Activated T-helper 1 cell treated with anti-CD3 and anti-CD28 coated beads, Interleukin-12 subunit alpha, Interleukin-12 subunit beta, Interleukin-2, Interleukin-4 antibody, amounts not matched to agents 30 ng/mL and 10 ng/mL and 1 ng/mL, durations not matched to agents 14 hours and 24 hours and 36 hours (primary cell): ENCODE measurements around the gene PPRC1. TPM values are rescaled to one million over a fixed set of nuclear protein-coding genes. Genes with fewer than 3 reads are reported as not detected.
"Not testable (repeated sequence)": the region's sequence is repeated elsewhere in the genome, so short reads cannot be mapped to it uniquely, and the experiment has no call there.

Source experiments
- DNase-seq: peaks from one replicate; pipeline ENCODE4 v3.0.0; 2021; ENCODE audit warnings: low spot score
- H3K27ac Mint-ChIP-seq: one replicate; pipeline ENCODE4 v1.8.0; 2021; ENCODE audit warnings: mild to moderate bottlenecking, mixed read lengths
- H3K27me3 Mint-ChIP-seq: one replicate; pipeline ENCODE4 v1.8.0; 2022; ENCODE audit warnings: mild to moderate bottlenecking, moderate library complexity, mixed read lengths; ENCODE audit not compliant: insufficient read depth
- H3K36me3 Mint-ChIP-seq: one replicate; pipeline ENCODE4 v1.8.0; 2021; ENCODE audit warnings: low read depth, mixed read lengths
- H3K4me1 Mint-ChIP-seq: one replicate; pipeline ENCODE4 v1.8.0; 2021; ENCODE audit warnings: low read depth, mixed read lengths
- H3K4me3 Mint-ChIP-seq: one replicate; pipeline ENCODE4 v1.8.0; 2021; ENCODE audit warnings: mild to moderate bottlenecking, moderate library complexity, mixed read lengths
- H3K9me3 Mint-ChIP-seq: one replicate; pipeline ENCODE4 v1.8.0; 2021; ENCODE audit warnings: mixed read lengths
- intact Hi-C: fragments of 100-400 bp; cut with micrococcal nuclease; formaldehyde crosslinking; loops from one replicate; pipeline ENCODE4 v1.15.1; 2024
- total RNA-seq: library from RNA; stranded (reverse); gene quantifications from 2 replicates; pipeline ENCODE4 v1.2.3, GENCODE V29; 2022

The PPRC1 gene
- total RNA-seq, 1 donor from 2014 or later = 115 TPM

DNA sequence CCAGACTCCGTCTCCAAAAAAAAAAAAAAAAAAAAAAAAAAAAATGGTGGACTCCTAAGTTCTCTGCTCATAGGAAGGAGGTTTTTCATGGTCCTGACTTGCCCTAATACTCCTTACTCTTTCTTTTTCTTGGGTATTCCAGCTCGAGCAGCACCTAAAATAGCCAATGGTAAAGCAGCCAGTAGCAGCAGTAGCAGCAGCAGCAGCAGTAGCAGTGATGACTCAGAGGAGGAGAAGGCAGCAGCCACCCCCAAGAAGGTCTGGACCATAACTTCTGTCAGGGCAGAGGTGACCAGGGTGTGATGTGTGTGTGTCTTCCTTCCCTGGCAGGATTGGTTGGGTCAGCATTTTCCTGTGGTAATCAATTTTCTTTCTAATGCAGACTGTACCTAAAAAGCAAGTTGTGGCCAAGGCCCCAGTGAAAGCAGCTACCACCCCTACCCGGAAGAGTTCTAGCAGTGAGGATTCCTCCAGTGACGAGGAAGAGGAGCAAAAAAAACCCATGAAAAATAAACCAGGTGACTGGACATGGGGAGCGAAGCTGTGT is 26.3 kb downstream of the PPRC1 start:
- H3K9me3 Mint-ChIP-seq = no peaks in the 10 kb centered on the region
- peaks cover 69% of the 10 kb centered on the region for H3K36me3 Mint-ChIP-seq
- H3K4me1 Mint-ChIP-seq = peaks cover 15% of the 10 kb centered on the region
- H3K4me3 Mint-ChIP-seq = no peak overlapping the region
- H3K27ac Mint-ChIP-seq = no peak overlapping the region
- DNase-seq = no peak
- intact Hi-C loops = no loop called here
- H3K27me3 Mint-ChIP-seq = no peaks in the 10 kb centered on the region

DNA sequence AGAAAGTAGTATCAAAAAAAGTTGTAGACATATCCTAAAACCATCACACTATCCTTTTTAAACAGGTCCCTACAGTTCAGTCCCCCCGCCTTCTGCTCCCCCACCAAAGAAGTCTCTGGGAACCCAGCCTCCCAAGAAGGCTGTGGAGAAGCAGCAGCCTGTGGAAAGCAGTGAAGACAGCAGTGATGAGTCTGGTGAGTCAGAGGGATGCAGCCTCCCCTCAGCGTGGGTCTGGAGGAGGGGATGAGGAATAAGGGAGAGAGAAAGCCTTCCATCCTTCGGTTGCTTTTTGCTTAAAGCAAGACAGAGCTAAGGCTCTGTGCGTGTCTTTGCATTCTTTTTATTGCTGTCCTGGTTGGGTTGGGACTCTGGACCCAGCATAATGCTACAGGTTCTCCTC is 27.0 kb downstream of the PPRC1 start:
- intact Hi-C loops = no loop called here
- no peaks in the 10 kb centered on the region for H3K9me3 Mint-ChIP-seq
- no peak overlapping the region for H3K4me3 Mint-ChIP-seq
- peaks cover 15% of the 10 kb centered on the region for H3K4me1 Mint-ChIP-seq
- H3K27me3 Mint-ChIP-seq = no peaks in the 10 kb centered on the region
- no peak for DNase-seq
- peaks cover 69% of the 10 kb centered on the region for H3K36me3 Mint-ChIP-seq
- no peak overlapping the region for H3K27ac Mint-ChIP-seq

GRCh38 chr10:102163342-102163989 is 30.6 kb downstream of the PPRC1 start:
- peaks cover 8% of the 10 kb centered on the region for H3K4me1 Mint-ChIP-seq
- H3K9me3 Mint-ChIP-seq = no peaks in the 10 kb centered on the region
- no peak for DNase-seq
- peaks cover 50% of the 10 kb centered on the region for H3K36me3 Mint-ChIP-seq
- no peaks in the 10 kb centered on the region for H3K27me3 Mint-ChIP-seq
- intact Hi-C loops = no loop called here
- no peak overlapping the region for H3K27ac Mint-ChIP-seq
- no peak overlapping the region for H3K4me3 Mint-ChIP-seq

- Mint-ChIP-seq H3K9me3 (no peaks in the 10 kb centered on the region), H3K4me1 (peaks cover 10% of the 10 kb centered on the region), H3K27ac (no peak overlapping the region), H3K36me3 (peaks cover 16% of the 10 kb centered on the region), H3K4me3 (no peak overlapping the region), H3K27me3 (no peaks in the 10 kb centered on the region)
- no peak for DNase-seq
- intact Hi-C loops = loop anchor here (5.0 kb wide), 1 partner anchor 334 kb away; the partner anchor contains the start of genes ACTR1A and SUFU
Measured at GRCh38 chr10:102167861-102168260, 35.0 kb downstream of the PPRC1 start.

- peaks cover 7% of the 10 kb centered on the region for H3K4me1 Mint-ChIP-seq
- intact Hi-C loops = no loop called here
- no peak for DNase-seq
- H3K27me3 Mint-ChIP-seq = no peaks in the 10 kb centered on the region
- H3K27ac Mint-ChIP-seq = no peak overlapping the region
- peak overlapping the region; percentile 51 for H3K4me3 Mint-ChIP-seq
- H3K9me3 Mint-ChIP-seq = no peaks in the 10 kb centered on the region
- peaks cover under 1% of the 10 kb centered on the region for H3K36me3 Mint-ChIP-seq
Measured at GRCh38 chr10:102170602-102171001, 37.8 kb downstream of the PPRC1 start.

- peaks cover 5% of the 10 kb centered on the region for H3K27me3 Mint-ChIP-seq
- H3K4me1 Mint-ChIP-seq = peaks cover 6% of the 10 kb centered on the region
- intact Hi-C loops = no loop called here
- H3K9me3 Mint-ChIP-seq = no peaks in the 10 kb centered on the region
- H3K27ac Mint-ChIP-seq = no peak overlapping the region
- DNase-seq = no peak
- no peaks in the 10 kb centered on the region for H3K36me3 Mint-ChIP-seq
- no peak overlapping the region for H3K4me3 Mint-ChIP-seq
Measured at GRCh38 chr10:102172288-102172687, 39.4 kb downstream of the PPRC1 start.

DNA sequence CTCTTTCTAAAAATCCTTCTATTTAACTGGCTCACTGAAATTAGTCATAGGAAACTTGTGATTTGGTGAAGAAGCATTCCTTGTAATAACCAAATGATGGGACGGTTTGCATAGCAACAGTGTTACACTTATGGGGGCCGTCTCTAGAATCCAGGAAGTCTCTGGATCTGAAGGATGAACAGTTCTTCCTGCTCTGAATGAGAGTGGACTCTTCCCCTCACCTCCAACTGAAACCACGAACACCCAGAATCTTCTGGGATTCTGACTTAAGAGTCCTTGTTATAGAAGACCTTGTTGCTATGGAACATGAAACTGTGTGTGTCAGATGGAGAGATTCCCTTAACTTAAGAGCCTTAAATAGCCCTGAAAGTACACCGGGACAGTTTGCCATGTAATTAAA is 42.6 kb downstream of the PPRC1 start:
- Mint-ChIP-seq H3K36me3 (no peaks in the 10 kb centered on the region), H3K9me3 (no peaks in the 10 kb centered on the region), H3K27ac (no peak overlapping the region), H3K4me3 (no peak overlapping the region), H3K27me3 (peaks cover 8% of the 10 kb centered on the region), H3K4me1 (no peaks in the 10 kb centered on the region)
- no peak for DNase-seq
- intact Hi-C loops = no loop called here

- Mint-ChIP-seq H3K36me3 (no peaks in the 10 kb centered on the region), H3K27me3 (peaks cover 2% of the 10 kb centered on the region), H3K9me3 (peaks cover 12% of the 10 kb centered on the region), H3K4me1 (peaks cover 15% of the 10 kb centered on the region), H3K4me3 (no peak overlapping the region), H3K27ac (no peak overlapping the region)
- no peak for DNase-seq
- intact Hi-C loops = no loop called here
Measured at GRCh38 chr10:102184606-102185005, 51.8 kb downstream of the PPRC1 start.

GRCh38 chr10:102185272-102185671 is 52.4 kb downstream of the PPRC1 start:
- Mint-ChIP-seq H3K4me3 (no peak overlapping the region), H3K27ac (no peak overlapping the region), H3K27me3 (peaks cover 4% of the 10 kb centered on the region), H3K36me3 (no peaks in the 10 kb centered on the region), H3K4me1 (peaks cover 18% of the 10 kb centered on the region), H3K9me3 (peaks cover 12% of the 10 kb centered on the region)
- intact Hi-C loops = no loop called here
- no peak for DNase-seq

DNA sequence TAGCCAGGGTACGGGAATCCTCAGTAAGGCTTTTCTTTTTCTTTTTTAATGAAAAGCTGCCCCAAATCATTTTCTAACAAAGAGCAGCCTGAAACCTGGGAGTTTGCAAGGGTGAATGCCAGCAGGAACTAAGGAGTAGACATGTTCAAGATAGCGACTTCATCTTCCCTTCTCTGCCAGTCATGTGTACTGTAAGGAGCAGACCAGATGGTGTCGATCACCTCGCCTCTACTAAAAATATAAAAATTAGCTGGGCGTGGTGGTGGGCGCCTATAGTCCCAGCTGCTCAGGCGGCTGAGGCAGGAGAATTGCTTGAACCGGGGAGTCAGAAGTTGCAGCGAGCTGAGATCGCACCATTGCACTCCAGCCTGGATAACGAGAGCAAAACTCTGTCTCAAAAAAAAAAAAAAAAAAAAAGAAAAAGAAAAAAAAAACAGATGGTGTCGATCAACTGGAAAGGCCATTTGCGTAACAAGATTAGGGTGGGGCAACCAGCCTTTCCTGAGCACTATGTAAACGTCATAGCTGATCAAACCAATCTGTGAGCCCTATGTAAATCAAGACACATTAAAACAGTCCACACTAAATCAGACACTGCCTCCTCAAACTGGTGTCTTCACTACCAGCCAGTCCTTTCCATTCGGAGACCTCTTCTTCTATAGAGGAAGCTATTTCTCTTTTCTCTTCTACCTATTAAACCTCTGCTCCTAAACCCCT is 53.1 kb downstream of the PPRC1 start:
- H3K4me3 Mint-ChIP-seq = no peak overlapping the region
- DNase-seq = no peak
- H3K27me3 Mint-ChIP-seq = peaks cover 4% of the 10 kb centered on the region
- no peaks in the 10 kb centered on the region for H3K36me3 Mint-ChIP-seq
- H3K4me1 Mint-ChIP-seq = peaks cover 18% of the 10 kb centered on the region
- H3K27ac Mint-ChIP-seq = no peak overlapping the region
- peaks cover 12% of the 10 kb centered on the region for H3K9me3 Mint-ChIP-seq
- intact Hi-C loops = no loop called here

- H3K36me3 Mint-ChIP-seq = peaks cover 7% of the 10 kb centered on the region
- H3K9me3 Mint-ChIP-seq = peaks cover 33% of the 10 kb centered on the region
- no peak overlapping the region for H3K4me3 Mint-ChIP-seq
- H3K27ac Mint-ChIP-seq = no peak overlapping the region
- intact Hi-C loops = loop anchor here (2.0 kb wide), 1 partner anchor 56 kb away; the partner anchor contains the start of gene PPRC1
- peaks cover 18% of the 10 kb centered on the region for H3K4me1 Mint-ChIP-seq
- no peak for DNase-seq
- peaks cover 4% of the 10 kb centered on the region for H3K27me3 Mint-ChIP-seq
Measured at GRCh38 chr10:102188298-102188940, 55.6 kb downstream of the PPRC1 start.

- H3K4me1 Mint-ChIP-seq = peaks cover 18% of the 10 kb centered on the region
- H3K27me3 Mint-ChIP-seq, H3K36me3 Mint-ChIP-seq: not testable (repeated sequence)
- peaks cover 35% of the 10 kb centered on the region for H3K9me3 Mint-ChIP-seq
- peak overlapping the region; percentile 84 for H3K27ac Mint-ChIP-seq
- H3K4me3 Mint-ChIP-seq = peak overlapping the region; percentile 58
- DNase-seq = peak; percentile 42
- intact Hi-C loops = loop anchor here (1.0 to 2.0 kb wide), 4 partner anchors 8 to 56 kb away; partner anchors contain the start of genes NOLC1 and PPRC1
Measured at GRCh38 chr10:102188941-102189898, 56.4 kb downstream of the PPRC1 start.
